NT2/D1 (cell line): ENCODE results near the gene COQ10B.

Source experiments
- SUZ12 ChIP-seq: IDR thresholded peaks from 2 replicates; pipeline ENCODE4 v1.6.1; 2011; ENCODE audit not compliant: insufficient read length, insufficient read depth; ENCODE audit errors: extremely low read depth
- YY1 ChIP-seq: IDR thresholded peaks from 2 replicates; pipeline ENCODE4 v1.6.1; 2011; ENCODE audit not compliant: insufficient read length, insufficient read depth
- ZNF274 ChIP-seq: IDR thresholded peaks from 2 replicates; pipeline ENCODE4 v1.6.1; 2011; ENCODE audit warnings: mild to moderate bottlenecking, low read depth, low read length

GRCh38 chr2:197434541-197435513, 18.5 kb upstream of the COQ10B start, which contains the start of gene SF3B1:
- TF ChIP-seq YY1 (peak; percentile 85), ZNF274 (no peak), SUZ12 (no peak)
